ENCODE data around the gene CCNQ.
A peak's percentile ranks its signal among the peaks of the same experiment; 100 is the strongest.

CCNQ gene

GRCh38 chrX:153539171-153539978 lies 59.6 kb downstream of the CCNQ start:
- peak; percentile 46 for DNase-seq (ENCODE audit: low read depth in 2 of 2)

GRCh38 chrX:153538424-153538823 lies 60.5 kb downstream of the CCNQ start:
- DNase-seq (ENCODE audit: low read depth in 2 of 2): no peak
